Endothelial cell of umbilical vein (primary cell): Measurements from ENCODE around the gene PI4KB. TPM values are rescaled to one million over a fixed set of nuclear protein-coding genes. Genes with fewer than 3 reads are reported as not detected.

Experiments used
- BruUV-seq: library from RNA; stranded (reverse); fragments of 400-500 nt; replicated peaks from 2 replicates; lab custom pipeline; 2021; lab: Mats Ljungman, UMichigan
- CTCF ChIA-PET: fragments of 300-600, 350-600 bp; sonication (Branson Sonifier 250); formaldehyde crosslinking; loops from one replicate; lab custom pipeline; 2021; ENCODE audit warnings: antibody characterized with exemption, inconsistent platforms; lab: Charles Lee
- POLR2A ChIA-PET: fragments of 300-600, 350-600 bp; sonication (Branson Sonifier 250); formaldehyde crosslinking; loops from one replicate; lab custom pipeline; 2021; ENCODE audit warnings: antibody characterized with exemption, inconsistent platforms; lab: Charles Lee
- DNase-seq: peaks from one replicate; pipeline ENCODE4 v3.0.0-alpha.2; 2011; ENCODE audit warnings: low read depth, low spot score
- FAIRE-seq: peaks from 2 replicates; lab custom pipeline; 2011; peaks lifted over from hg19 to GRCh38; lab: Jason Lieb, UNC
- H2AFZ ChIP-seq: 2 replicates; pipeline ENCODE4 v1.6.0; 2012; ENCODE audit warnings: low read depth, low read length, control low read depth, inconsistent platforms
- H3K27ac ChIP-seq: 2 replicates; pipeline ENCODE4 v1.5.1; 2011; ENCODE audit warnings: low read depth, mild to moderate bottlenecking, control low read depth, low read length, moderate library complexity; ENCODE audit not compliant: insufficient read depth
- H3K27me3 ChIP-seq, 2 experiments: 2 replicates each; pipeline versions ENCODE4 v1.6.0 to v1.6.1; 2011; ENCODE audit warnings: low read length in 2 of 2, mixed read lengths in 1 of 2; ENCODE audit not compliant: control insufficient read depth in 2 of 2, insufficient read depth in 2 of 2
- H3K36me3 ChIP-seq, 2 experiments: 2 replicates in 1 of 2; 3 replicates in 1 of 2; pipeline ENCODE4 v1.5.1; 2011; ENCODE audit warnings: low read length in 2 of 2, mild to moderate bottlenecking in 1 of 2, moderate library complexity in 1 of 2; ENCODE audit not compliant: control insufficient read depth in 2 of 2, insufficient read depth in 2 of 2; ENCODE audit errors: extremely low read depth in 1 of 2
- H3K4me1 ChIP-seq: 3 replicates; pipeline ENCODE4 v1.5.1; 2011; ENCODE audit warnings: mild to moderate bottlenecking, low read length; ENCODE audit not compliant: control insufficient read depth, insufficient read depth; ENCODE audit errors: extremely low read depth
- H3K4me2 ChIP-seq: 2 replicates; pipeline ENCODE4 v1.6.1; 2011; ENCODE audit warnings: low read length, control low read depth, mixed read lengths; ENCODE audit not compliant: insufficient read depth
- H3K4me3 ChIP-seq, 3 experiments: fragments of 200-600 bp in 1 of 3; sonication (generic), shearing (Covaris generic) in 1 of 3; replicated peaks in 1 of 3; 2 replicates each; pipeline ENCODE4 v1.5.1; 2011 to 2016; ENCODE audit warnings: control low read depth in 3 of 3, low read length in 3 of 3, mild to moderate bottlenecking in 2 of 3, inconsistent platforms in 1 of 3, low read depth in 1 of 3, moderate library complexity in 1 of 3; ENCODE audit not compliant: insufficient read depth in 1 of 3
- H3K79me2 ChIP-seq: 2 replicates; pipeline ENCODE4 v1.6.0; 2012; ENCODE audit warnings: low read length, inconsistent platforms; ENCODE audit not compliant: control insufficient read depth, insufficient read depth
- H3K9ac ChIP-seq: replicated peaks from 2 replicates; pipeline ENCODE3; 2011; ENCODE audit warnings: low read length, control low read depth; ENCODE audit not compliant: insufficient read depth; ENCODE audit errors: extremely low read depth
- H3K9me1 ChIP-seq: replicated peaks from 3 replicates; pipeline ENCODE4 v1.6.0; 2011; ENCODE audit warnings: mild to moderate bottlenecking, low read length; ENCODE audit not compliant: control insufficient read depth, insufficient read depth; ENCODE audit errors: extremely low read depth
- H3K9me3 ChIP-seq: replicated peaks from 2 replicates; pipeline ENCODE4 v1.5.1; 2012; ENCODE audit warnings: low read length, inconsistent platforms; ENCODE audit not compliant: control insufficient read depth, insufficient read depth
- H4K20me1 ChIP-seq: replicated peaks from 2 replicates; pipeline ENCODE3; 2011; ENCODE audit warnings: mild to moderate bottlenecking, low read length; ENCODE audit not compliant: control insufficient read depth, insufficient read depth; ENCODE audit errors: extremely low read depth
- EZH2 ChIP-seq: IDR thresholded peaks from 2 replicates; pipeline ENCODE4 v1.6.1; 2012; ENCODE audit warnings: borderline replicate concordance, low read depth, mild to moderate bottlenecking, moderate library complexity, low read length, inconsistent platforms; ENCODE audit not compliant: severe bottlenecking
- FOS ChIP-seq: IDR thresholded peaks from 2 replicates; pipeline ENCODE4 v1.6.1; 2011; ENCODE audit warnings: mild to moderate bottlenecking, low read length, moderate library complexity, borderline replicate concordance; ENCODE audit not compliant: insufficient read depth
- GATA2 ChIP-seq: IDR thresholded peaks from 2 replicates; pipeline ENCODE4 v1.7.0; 2011; ENCODE audit warnings: low read depth, mild to moderate bottlenecking, moderate library complexity, mixed read lengths, low read length; ENCODE audit not compliant: insufficient read length, insufficient read depth
- JUN ChIP-seq: IDR thresholded peaks from 2 replicates; pipeline ENCODE4 v1.6.1; 2011; ENCODE audit warnings: borderline replicate concordance, low read depth; ENCODE audit not compliant: insufficient read length, insufficient read depth
- MYC ChIP-seq: IDR thresholded peaks from one replicate; pipeline ENCODE4 v1.6.1; 2011; ENCODE audit warnings: mild to moderate bottlenecking, low read depth, low read length
- POLR2A ChIP-seq: IDR thresholded peaks from 2 replicates; pipeline ENCODE4 v1.6.1; 2012; ENCODE audit warnings: low read depth, mild to moderate bottlenecking, control low read depth, low read length
- POLR2AphosphoS5 ChIP-seq: IDR thresholded peaks from 2 replicates; pipeline ENCODE4 v1.6.1; 2012; ENCODE audit warnings: low read depth, mild to moderate bottlenecking, control low read depth, low read length, moderate library complexity; ENCODE audit not compliant: insufficient read depth
- dilution Hi-C: fragments of 300-500 bp; cut with MboI; formaldehyde crosslinking; loops from one replicate; pipeline ENCODE4 v1.15.0; 2019; ENCODE audit warnings: low sequenced_read_pairs; ENCODE audit not compliant: extremely low pct_ligation_motif_present
- intact Hi-C: fragments of 100-400 bp; cut with micrococcal nuclease; formaldehyde crosslinking; loops from one replicate; pipeline ENCODE4 v1.10.0; 2022
- polyA plus RNA-seq, 4 experiments: library from polyadenylated mRNA; depleted of rRNA in 3 of 4; stranded (reverse) in 3 of 4; unstranded in 1 of 4; fragments of >200 nt; gene quantifications; 2 replicates each; pipeline versions ENCODE4 v1.2.1 to v1.2.3, GENCODE V29; 2011 to 2012; ENCODE audit warnings: missing spikeins in 1 of 4
- total RNA-seq: library from RNA; stranded (reverse); gene quantifications from 2 replicates; pipeline ENCODE4 v1.2.3, GENCODE V29; 2021
- TF ChIP-seq, protein P1 (sequence below): IDR thresholded peaks from 2 replicates; pipeline ENCODE4 v1.6.1; 2011; ENCODE audit not compliant: insufficient read depth, insufficient read length
- TF ChIP-seq, protein P2 (sequence below), 2 donors: IDR thresholded peaks; 1 replicate in 1 of 2; 2 replicates in 1 of 2; pipeline ENCODE4 v1.5.1; 2011; ENCODE audit warnings: low read length in 2 of 2, mild to moderate bottlenecking in 2 of 2, moderate library complexity in 2 of 2, control low read depth in 1 of 2, inconsistent platforms in 1 of 2, low read depth in 1 of 2; ENCODE audit not compliant: insufficient read depth in 1 of 2; ENCODE audit errors: extremely low read depth in 1 of 2

The PI4KB gene
- total and polyA plus RNA-seq, 2 donors (not counting 3 experiments of a cell fraction or from before 2014, with no cell fraction given): 60.9 to 67.8 TPM

DNA sequence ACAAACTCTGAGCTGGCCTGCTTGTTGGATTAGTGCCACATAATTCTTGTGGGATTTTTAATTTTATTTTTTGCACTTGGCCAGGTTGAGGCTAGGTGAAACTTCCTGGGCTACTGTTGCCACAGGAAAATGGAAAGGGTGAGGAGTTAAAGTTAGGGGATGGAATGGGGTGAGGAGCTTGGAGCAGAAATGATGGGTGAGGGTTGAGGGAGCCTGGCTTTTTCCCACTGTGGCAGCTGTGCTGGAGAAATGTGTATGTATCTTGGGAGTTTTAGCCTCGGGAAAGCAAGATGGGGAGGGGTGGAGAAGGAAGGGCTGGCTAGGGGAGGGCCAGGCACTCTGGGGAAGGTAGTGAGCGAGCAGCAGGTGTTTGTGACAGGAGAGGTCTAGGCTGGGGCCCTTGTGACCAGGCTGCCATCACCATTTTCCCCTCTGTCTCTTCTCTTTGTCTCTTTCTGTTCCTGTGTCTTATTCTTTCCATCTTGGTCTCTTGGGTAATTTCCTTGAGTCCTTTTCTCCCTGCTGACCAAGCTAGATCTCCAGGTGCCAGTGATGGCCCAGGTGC is 43.1 kb downstream of the PI4KB start:
- Histone ChIP-seq H3K36me3 (peaks cover 0 to 34% of the 10 kb centered on the region in 2 experiments), H3K9ac (no peak overlapping the region), H3K9me1 (no peaks in the 10 kb centered on the region), H3K9me3 (no peaks in the 10 kb centered on the region), H3K27me3 (no peaks in the 10 kb centered on the region), H3K4me1 (peaks cover 9% of the 10 kb centered on the region), H4K20me1 (no peaks in the 10 kb centered on the region), H2AFZ (no peak overlapping the region), H3K4me3 (no peak overlapping the region), H3K27ac (no peak overlapping the region), H3K79me2 (peaks cover 8% of the 10 kb centered on the region), H3K4me2 (no peak overlapping the region)
- TF ChIP-seq POLR2A: no peak
- BruUV-seq: no TSS peak
- intact Hi-C loops (no loop called here), dilution Hi-C loops (no loop called here)
- DNase-seq (no peak), FAIRE-seq (no peak)
- CTCF ChIA-PET: interaction anchor here (0.9 to 4.1 kb wide), 4 partner anchors 17 to 115 kb away, joined by 3 to 26 read pairs (median 8); no protein-coding TSS in a partner anchor
- POLR2A ChIA-PET: no interaction called here

DNA sequence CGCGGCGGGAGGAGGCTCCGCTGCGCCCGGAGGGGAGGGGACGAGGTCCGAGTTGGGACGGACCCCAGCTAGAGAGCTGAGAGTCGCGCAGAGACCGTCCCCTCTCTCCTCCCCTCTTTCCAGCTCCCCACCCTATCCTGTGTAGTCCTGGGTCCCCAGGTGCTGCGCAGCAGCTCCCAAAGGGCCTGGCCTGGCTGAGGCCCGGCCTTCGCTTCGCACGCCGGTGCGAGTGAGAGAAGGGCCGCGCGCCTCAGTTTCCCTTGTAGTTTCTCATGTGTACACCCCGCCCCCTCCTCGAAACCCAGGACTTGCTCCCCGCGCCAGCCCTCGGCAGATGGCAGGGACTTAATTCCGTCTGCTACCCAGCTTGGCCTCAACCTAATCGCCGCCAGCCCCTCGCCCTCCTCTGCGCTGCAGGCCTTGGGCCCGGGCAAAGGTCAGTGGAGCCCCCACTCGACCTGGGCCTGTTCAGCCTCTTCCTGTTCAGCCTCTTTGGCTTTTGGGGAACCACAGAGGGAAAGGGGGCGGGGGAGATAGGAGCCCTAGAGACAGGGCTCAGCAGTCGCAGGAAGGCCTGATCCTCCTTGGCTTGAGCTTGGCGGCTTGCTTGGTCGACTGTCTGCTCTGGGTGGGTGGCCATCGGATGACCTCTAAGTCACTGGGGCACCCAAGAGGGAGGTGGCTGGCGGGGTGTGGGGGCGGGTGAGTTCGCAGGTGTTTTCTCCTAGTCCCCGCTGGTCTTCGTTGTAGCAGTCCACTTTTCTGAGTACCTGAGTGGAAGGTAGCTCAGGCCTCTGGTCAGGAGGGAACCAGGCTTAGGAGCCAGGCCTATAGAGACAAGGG is 44.1 kb downstream of the PI4KB start:
- Histone ChIP-seq H3K27ac (peak overlapping the region; percentile 81), H3K9me1 (no peaks in the 10 kb centered on the region), H3K27me3 (no peaks in the 10 kb centered on the region), H3K9me3 (no peaks in the 10 kb centered on the region), H4K20me1 (no peaks in the 10 kb centered on the region), H3K4me3 (peak overlapping the region; percentile 64 to 89 (median 69)), H3K4me2 (peak overlapping the region; percentile 44), H2AFZ (peak overlapping the region; percentile 10), H3K36me3 (peaks cover 0 to 24% of the 10 kb centered on the region in 2 experiments), H3K9ac (peak overlapping the region; percentile 82), H3K79me2 (peaks cover 8% of the 10 kb centered on the region), H3K4me1 (peaks cover 9% of the 10 kb centered on the region)
- ChIA-PET CTCF (interaction anchor here (0.9 to 4.1 kb wide), 5 partner anchors 18 to 183 kb away, joined by 3 to 26 read pairs (median 7); no protein-coding TSS in a partner anchor), POLR2A (interaction anchor here (0.6 to 0.7 kb wide), 2 partner anchors 27 to 91 kb away, joined by 6 to 8 read pairs; no protein-coding TSS in a partner anchor)
- dilution Hi-C loops: no loop called here
- TF ChIP-seq, protein P1, sequence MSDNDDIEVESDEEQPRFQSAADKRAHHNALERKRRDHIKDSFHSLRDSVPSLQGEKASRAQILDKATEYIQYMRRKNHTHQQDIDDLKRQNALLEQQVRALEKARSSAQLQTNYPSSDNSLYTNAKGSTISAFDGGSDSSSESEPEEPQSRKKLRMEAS: no peak
- TF ChIP-seq EZH2 (no peak), GATA2 (no peak), POLR2A (no peak), MYC (no peak), POLR2AphosphoS5 (no peak), FOS (no peak), JUN (no peak)
- TF ChIP-seq, protein P2, sequence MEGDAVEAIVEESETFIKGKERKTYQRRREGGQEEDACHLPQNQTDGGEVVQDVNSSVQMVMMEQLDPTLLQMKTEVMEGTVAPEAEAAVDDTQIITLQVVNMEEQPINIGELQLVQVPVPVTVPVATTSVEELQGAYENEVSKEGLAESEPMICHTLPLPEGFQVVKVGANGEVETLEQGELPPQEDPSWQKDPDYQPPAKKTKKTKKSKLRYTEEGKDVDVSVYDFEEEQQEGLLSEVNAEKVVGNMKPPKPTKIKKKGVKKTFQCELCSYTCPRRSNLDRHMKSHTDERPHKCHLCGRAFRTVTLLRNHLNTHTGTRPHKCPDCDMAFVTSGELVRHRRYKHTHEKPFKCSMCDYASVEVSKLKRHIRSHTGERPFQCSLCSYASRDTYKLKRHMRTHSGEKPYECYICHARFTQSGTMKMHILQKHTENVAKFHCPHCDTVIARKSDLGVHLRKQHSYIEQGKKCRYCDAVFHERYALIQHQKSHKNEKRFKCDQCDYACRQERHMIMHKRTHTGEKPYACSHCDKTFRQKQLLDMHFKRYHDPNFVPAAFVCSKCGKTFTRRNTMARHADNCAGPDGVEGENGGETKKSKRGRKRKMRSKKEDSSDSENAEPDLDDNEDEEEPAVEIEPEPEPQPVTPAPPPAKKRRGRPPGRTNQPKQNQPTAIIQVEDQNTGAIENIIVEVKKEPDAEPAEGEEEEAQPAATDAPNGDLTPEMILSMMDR (IDR thresholded peaks at IDR 0.05; ENCODE audit: extremely low read depth in 1 of 2, insufficient read depth in 1 of 2, low read depth in 1 of 2, low read length in 2 of 2): no peak
- intact Hi-C loops: no loop called here
- DNase-seq: peak; percentile 15
- no peak for FAIRE-seq
- no TSS peak for BruUV-seq
